ENCODE data around the gene RAPGEF3. TPM values are rescaled to one million over a fixed set of nuclear protein-coding genes. Genes with fewer than 3 reads are reported as not detected.

RAPGEF3 gene
- total and polyA plus RNA-seq, 2 of the 13 experiments (the other 11 are each of a cell fraction or from before 2014, with no cell fraction given) = 0.07 TPM

DNA sequence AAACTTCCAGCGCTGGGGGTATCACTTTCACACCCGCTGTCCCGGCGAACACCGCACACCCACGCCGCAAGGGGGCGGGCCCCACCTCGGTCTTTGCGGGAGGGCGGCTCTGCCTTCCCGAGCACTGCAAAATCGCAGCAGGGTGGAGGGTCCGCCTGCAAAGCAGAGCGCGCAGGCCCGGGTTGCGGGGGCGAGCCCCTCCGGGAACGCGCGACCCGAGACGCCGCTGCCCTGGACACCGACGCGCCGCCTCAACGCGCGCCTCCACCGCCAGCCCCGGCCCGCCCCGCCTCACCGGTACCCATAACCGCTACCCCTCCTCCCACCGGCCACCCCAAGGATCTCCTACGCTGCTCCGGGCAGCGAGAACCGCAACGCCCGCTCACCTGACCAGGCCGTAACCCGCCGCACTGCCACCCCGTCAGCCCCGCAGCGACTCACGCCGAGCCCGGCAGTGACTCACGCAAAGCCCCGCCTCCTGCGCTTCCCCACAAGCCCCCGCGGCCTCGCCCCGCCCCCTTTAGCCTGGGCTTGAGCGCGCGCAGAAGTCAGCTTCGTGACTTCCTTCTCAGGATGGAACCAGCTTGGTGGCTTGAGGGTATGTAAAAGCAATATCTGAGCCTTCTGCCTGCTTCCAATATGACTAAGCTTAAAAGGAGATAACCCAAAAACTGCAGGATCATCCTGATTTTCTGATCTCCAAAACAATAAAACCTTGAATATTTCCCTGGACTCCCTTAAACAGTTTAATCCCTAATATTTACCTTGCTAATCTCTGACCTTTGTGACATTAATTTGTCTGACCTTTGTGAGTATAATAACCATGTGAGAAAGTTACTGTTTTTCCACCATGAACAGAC lies 52.9 kb downstream of the RAPGEF3 start, which contains the start of gene RPAP3 (continued):
- TF ChIP-seq, protein P1, sequence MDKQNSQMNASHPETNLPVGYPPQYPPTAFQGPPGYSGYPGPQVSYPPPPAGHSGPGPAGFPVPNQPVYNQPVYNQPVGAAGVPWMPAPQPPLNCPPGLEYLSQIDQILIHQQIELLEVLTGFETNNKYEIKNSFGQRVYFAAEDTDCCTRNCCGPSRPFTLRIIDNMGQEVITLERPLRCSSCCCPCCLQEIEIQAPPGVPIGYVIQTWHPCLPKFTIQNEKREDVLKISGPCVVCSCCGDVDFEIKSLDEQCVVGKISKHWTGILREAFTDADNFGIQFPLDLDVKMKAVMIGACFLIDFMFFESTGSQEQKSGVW (CRISPR knock-in tag; IDR thresholded peaks at IDR 0.05; ENCODE audit: borderline replicate concordance) = no peak
- TF ChIP-seq ZNF672 (CRISPR knock-in tag; IDR thresholded peaks at IDR 0.05) (no peak), ZNF329 (CRISPR knock-in tag; IDR thresholded peaks at IDR 0.05; ENCODE audit: low read depth) (peak; percentile 76; the same call in 1 of the 2 replicates), FOXO1 (CRISPR knock-in tag; IDR thresholded peaks at IDR 0.05) (0 out of 2 replicates have a peak, but pooled peaks have one; percentile 37), ZNF557 (CRISPR knock-in tag; IDR thresholded peaks at IDR 0.05) (no peak), NR2F6 (IDR thresholded peaks at IDR 0.05) (peak; percentile 40), NR2F6 (CRISPR knock-in tag; IDR thresholded peaks at IDR 0.05) (0 out of 2 replicates have a peak, but pooled peaks have one; percentile 18), FOXC1 (CRISPR knock-in tag; IDR thresholded peaks at IDR 0.05; ENCODE audit: borderline replicate concordance) (peak; percentile 40; the same call in 1 of the 2 replicates), HNF4A (CRISPR knock-in tag; IDR thresholded peaks at IDR 0.05) (no peak), ZNF446 (CRISPR knock-in tag; IDR thresholded peaks at IDR 0.05) (peak; percentile 56; the same call in 1 of the 2 replicates), ZFP36L2 (CRISPR knock-in tag; IDR thresholded peaks at IDR 0.05) (no peak), NR2F2 (IDR thresholded peaks at IDR 0.05; ENCODE audit: borderline replicate concordance, low read depth) (no peak), ZNF431 (CRISPR knock-in tag; IDR thresholded peaks at IDR 0.05; ENCODE audit: borderline replicate concordance, low read depth) (peak; percentile 89), SMYD3 (CRISPR knock-in tag; IDR thresholded peaks at IDR 0.05) (peak; percentile 78; the same call in 1 of the 2 replicates), RFX5 (IDR thresholded peaks at IDR 0.05; ENCODE audit: low read depth, low read length) (no peak), ZNF850 (CRISPR knock-in tag; conservative IDR thresholded peaks at IDR 0.05) (0 out of 2 replicates have a peak, but pooled peaks have one; percentile 45), SOX5 (CRISPR knock-in tag; IDR thresholded peaks at IDR 0.05; ENCODE audit: borderline replicate concordance) (0 out of 2 replicates have a peak, but pooled peaks have one; percentile 19), PAX8 (CRISPR knock-in tag; IDR thresholded peaks at IDR 0.05; ENCODE audit: borderline replicate concordance) (no peak)
- TF ChIP-seq, protein P2, sequence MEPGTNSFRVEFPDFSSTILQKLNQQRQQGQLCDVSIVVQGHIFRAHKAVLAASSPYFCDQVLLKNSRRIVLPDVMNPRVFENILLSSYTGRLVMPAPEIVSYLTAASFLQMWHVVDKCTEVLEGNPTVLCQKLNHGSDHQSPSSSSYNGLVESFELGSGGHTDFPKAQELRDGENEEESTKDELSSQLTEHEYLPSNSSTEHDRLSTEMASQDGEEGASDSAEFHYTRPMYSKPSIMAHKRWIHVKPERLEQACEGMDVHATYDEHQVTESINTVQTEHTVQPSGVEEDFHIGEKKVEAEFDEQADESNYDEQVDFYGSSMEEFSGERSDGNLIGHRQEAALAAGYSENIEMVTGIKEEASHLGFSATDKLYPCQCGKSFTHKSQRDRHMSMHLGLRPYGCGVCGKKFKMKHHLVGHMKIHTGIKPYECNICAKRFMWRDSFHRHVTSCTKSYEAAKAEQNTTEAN (CRISPR knock-in tag; conservative IDR thresholded peaks at IDR 0.05) = 0 out of 2 replicates have a peak, but pooled peaks have one; percentile 25
- TF ChIP-seq, protein P3, sequence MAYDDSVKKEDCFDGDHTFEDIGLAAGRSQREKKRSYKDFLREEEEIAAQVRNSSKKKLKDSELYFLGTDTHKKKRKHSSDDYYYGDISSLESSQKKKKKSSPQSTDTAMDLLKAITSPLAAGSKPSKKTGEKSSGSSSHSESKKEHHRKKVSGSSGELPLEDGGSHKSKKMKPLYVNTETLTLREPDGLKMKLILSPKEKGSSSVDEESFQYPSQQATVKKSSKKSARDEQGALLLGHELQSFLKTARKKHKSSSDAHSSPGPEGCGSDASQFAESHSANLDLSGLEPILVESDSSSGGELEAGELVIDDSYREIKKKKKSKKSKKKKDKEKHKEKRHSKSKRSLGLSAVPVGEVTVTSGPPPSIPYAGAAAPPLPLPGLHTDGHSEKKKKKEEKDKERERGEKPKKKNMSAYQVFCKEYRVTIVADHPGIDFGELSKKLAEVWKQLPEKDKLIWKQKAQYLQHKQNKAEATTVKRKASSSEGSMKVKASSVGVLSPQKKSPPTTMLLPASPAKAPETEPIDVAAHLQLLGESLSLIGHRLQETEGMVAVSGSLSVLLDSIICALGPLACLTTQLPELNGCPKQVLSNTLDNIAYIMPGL (CRISPR knock-in tag; IDR thresholded peaks at IDR 0.05; ENCODE audit: borderline replicate concordance in 1 of 2, low read depth in 1 of 2) = peak; percentile 83 to 85; a peak in 3 of 4 replicates
- TF ChIP-seq, protein P4, sequence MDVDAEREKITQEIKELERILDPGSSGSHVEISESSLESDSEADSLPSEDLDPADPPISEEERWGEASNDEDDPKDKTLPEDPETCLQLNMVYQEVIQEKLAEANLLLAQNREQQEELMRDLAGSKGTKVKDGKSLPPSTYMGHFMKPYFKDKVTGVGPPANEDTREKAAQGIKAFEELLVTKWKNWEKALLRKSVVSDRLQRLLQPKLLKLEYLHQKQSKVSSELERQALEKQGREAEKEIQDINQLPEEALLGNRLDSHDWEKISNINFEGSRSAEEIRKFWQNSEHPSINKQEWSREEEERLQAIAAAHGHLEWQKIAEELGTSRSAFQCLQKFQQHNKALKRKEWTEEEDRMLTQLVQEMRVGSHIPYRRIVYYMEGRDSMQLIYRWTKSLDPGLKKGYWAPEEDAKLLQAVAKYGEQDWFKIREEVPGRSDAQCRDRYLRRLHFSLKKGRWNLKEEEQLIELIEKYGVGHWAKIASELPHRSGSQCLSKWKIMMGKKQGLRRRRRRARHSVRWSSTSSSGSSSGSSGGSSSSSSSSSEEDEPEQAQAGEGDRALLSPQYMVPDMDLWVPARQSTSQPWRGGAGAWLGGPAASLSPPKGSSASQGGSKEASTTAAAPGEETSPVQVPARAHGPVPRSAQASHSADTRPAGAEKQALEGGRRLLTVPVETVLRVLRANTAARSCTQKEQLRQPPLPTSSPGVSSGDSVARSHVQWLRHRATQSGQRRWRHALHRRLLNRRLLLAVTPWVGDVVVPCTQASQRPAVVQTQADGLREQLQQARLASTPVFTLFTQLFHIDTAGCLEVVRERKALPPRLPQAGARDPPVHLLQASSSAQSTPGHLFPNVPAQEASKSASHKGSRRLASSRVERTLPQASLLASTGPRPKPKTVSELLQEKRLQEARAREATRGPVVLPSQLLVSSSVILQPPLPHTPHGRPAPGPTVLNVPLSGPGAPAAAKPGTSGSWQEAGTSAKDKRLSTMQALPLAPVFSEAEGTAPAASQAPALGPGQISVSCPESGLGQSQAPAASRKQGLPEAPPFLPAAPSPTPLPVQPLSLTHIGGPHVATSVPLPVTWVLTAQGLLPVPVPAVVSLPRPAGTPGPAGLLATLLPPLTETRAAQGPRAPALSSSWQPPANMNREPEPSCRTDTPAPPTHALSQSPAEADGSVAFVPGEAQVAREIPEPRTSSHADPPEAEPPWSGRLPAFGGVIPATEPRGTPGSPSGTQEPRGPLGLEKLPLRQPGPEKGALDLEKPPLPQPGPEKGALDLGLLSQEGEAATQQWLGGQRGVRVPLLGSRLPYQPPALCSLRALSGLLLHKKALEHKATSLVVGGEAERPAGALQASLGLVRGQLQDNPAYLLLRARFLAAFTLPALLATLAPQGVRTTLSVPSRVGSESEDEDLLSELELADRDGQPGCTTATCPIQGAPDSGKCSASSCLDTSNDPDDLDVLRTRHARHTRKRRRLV (CRISPR knock-in tag; IDR thresholded peaks at IDR 0.05) = peak; percentile 68; the same call in 1 of the 2 replicates
